NAMALWA (cell line): Measurements from ENCODE around the gene GCC2.
"Not testable (repeated sequence)": the region's sequence is repeated elsewhere in the genome, so short reads cannot be mapped to it uniquely, and the experiment has no call there.

Source experiments
- DNase-seq: peaks from one replicate; pipeline ENCODE4 v3.0.0-alpha.2; 2015; ENCODE audit warnings: low spot score

GCC2 gene

GRCh38 chr2:108525258-108525657 lies 76.3 kb downstream of the GCC2 start:
- not testable (repeated sequence) for DNase-seq

GRCh38 chr2:108531674-108532055 lies 82.7 kb downstream of the GCC2 start:
- no peak for DNase-seq

GRCh38 chr2:108533832-108534583 lies 85.0 kb downstream of the GCC2 start, which contains the start of gene LIMS1:
TSS of gene LIMS1 (plus strand) at chr2:108534470. CDS start at chr2:108534563, 93 bp downstream.
- peak; percentile 89 for DNase-seq

GRCh38 chr2:108534584-108535356 lies 85.8 kb downstream of the GCC2 start:
- DNase-seq, result peak; percentile 68

- no peak for DNase-seq
Measured at GRCh38 chr2:108535357-108535631, 86.3 kb downstream of the GCC2 start.

- DNase-seq, result no peak
Measured at GRCh38 chr2:108536133-108536780, 87.3 kb downstream of the GCC2 start.

- no peak for DNase-seq
Measured at GRCh38 chr2:108536911-108537310, 87.9 kb downstream of the GCC2 start.

GRCh38 chr2:108538000-108538625 lies 89.1 kb downstream of the GCC2 start:
- DNase-seq, result no peak

GRCh38 chr2:108541451-108541850 lies 92.4 kb downstream of the GCC2 start:
- no peak for DNase-seq

- no peak for DNase-seq
Measured at GRCh38 chr2:108542071-108542470, 93.1 kb downstream of the GCC2 start.

- no peak for DNase-seq
Measured at GRCh38 chr2:108547606-108548005, 98.6 kb downstream of the GCC2 start.

- no peak for DNase-seq
Measured at GRCh38 chr2:108548208-108549003, 99.4 kb downstream of the GCC2 start.

- DNase-seq, result no peak
Measured at GRCh38 chr2:108552566-108552965, 103.6 kb downstream of the GCC2 start.

- DNase-seq, result no peak
Measured at GRCh38 chr2:108553209-108553919, 104.4 kb downstream of the GCC2 start.

- no peak for DNase-seq
Measured at GRCh38 chr2:108554528-108554927, 105.5 kb downstream of the GCC2 start.

GRCh38 chr2:108555572-108555971 lies 106.6 kb downstream of the GCC2 start:
- DNase-seq, result no peak

- not testable (repeated sequence) for DNase-seq
Measured at GRCh38 chr2:108556581-108556980, 107.6 kb downstream of the GCC2 start.
